ENCODE results near the gene SYNE2.

The SYNE2 gene

DNA sequence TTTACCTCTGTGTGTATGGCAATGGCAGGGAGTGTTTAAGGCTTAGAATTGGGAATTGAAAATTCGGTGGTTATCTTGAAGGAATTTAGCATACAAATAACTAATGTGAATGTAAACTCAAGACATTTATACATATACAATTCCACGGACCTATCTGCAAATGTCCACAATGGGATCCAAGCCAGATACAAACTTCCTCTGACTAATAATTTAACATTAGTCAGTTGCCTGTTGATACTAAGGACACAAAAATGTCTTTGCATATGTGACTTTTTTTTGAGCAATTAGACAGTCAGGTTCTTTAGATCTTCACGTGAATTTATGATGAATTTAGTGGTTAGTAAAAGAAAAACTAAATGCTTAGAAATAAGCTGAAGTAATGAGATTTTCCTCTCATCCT is 400.9 kb downstream of the SYNE2 start:
- no peak for DNase-seq (ENCODE audit: low read depth)

- DNase-seq (ENCODE audit: low read depth), result no peak
Observed at GRCh38 chr14:64255756-64256155, 403.0 kb downstream of the SYNE2 start.

GRCh38 chr14:64260418-64260817 is 407.6 kb downstream of the SYNE2 start:
- no peak for DNase-seq (ENCODE audit: low read depth)

- no peak for DNase-seq (ENCODE audit: low read depth)
Observed at GRCh38 chr14:64265222-64265621, 412.4 kb downstream of the SYNE2 start.

GRCh38 chr14:64266239-64266638 is 413.4 kb downstream of the SYNE2 start:
- peak; percentile 37 for DNase-seq (ENCODE audit: low read depth)

DNA sequence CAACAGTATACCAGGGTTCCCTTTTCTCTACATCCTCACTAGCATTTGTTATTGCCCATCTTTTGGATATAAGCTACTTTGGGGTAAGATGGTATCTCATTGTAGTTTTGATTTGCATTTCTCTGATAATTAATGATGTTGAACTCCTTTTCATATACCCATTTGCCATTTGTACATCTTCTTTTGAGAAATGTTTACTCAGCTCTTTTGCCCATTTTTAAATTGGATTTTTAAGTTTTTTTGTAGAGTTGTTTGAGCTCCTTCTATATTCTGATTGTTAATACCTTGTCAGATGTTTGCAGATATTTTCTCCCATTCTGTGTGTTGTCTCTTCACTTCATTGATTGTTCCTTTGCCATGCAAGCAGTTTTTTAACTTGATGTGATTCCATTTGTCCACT is 419.2 kb downstream of the SYNE2 start:
- DNase-seq (ENCODE audit: low read depth), result no peak
